ENCODE data around the gene BRINP2. TPM values are rescaled to one million over a fixed set of nuclear protein-coding genes. Genes with fewer than 3 reads are reported as not detected.

The BRINP2 gene
- total and polyA plus RNA-seq, 4 donors: 0.04 to 0.15 (median 0.05) TPM

DNA sequence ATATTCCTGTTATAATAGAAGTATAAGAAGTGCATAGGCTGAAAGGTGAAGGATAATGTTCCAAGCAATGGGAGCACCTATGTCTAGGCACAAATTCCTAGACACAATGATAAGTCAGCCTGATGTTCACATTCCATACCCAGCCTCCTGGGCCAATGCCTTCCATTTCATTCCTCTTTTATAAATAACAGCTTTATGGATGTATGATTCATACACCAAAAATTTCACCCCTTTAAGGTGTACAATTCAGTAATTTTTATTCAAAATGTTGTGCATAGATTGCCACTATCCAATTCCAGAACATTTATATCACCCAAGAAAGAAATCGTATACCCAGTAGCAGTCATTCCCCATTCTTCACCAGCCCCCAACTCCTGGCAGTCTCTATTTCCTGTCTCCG, 118.8 kb downstream of the BRINP2 start:
- Histone ChIP-seq H3K27ac (ENCODE audit: low read depth in 1 of 2, low read length in 1 of 2) (no peak overlapping the region), H3K4me3 (no peak overlapping the region), H3K4me1 (ENCODE audit: control insufficient read depth in 5 of 5, insufficient read depth in 5 of 5, low read length in 5 of 5) (peaks cover 0 to 20% (median 9%) of the 10 kb centered on the region in 5 donors), H3K27me3 (ENCODE audit: control insufficient read depth in 3 of 3, insufficient read depth in 3 of 3, low read length in 2 of 3) (no peaks in the 10 kb centered on the region), H3K36me3 (ENCODE audit: control insufficient read depth in 4 of 4, insufficient read depth in 4 of 4, low read length in 4 of 4) (no peaks in the 10 kb centered on the region), H3K9me3 (ENCODE audit: control insufficient read depth in 4 of 4, insufficient read depth in 3 of 4, low read length in 3 of 4) (no peaks in the 10 kb centered on the region), H3K9ac (ENCODE audit: insufficient read depth in 1 of 2, low read length in 2 of 2) (no peak overlapping the region)
- no peak for ATAC-seq (ENCODE audit: insufficient read depth, low FRiP score)
- DNase-seq: no peak
- TF ChIP-seq, protein P1, sequence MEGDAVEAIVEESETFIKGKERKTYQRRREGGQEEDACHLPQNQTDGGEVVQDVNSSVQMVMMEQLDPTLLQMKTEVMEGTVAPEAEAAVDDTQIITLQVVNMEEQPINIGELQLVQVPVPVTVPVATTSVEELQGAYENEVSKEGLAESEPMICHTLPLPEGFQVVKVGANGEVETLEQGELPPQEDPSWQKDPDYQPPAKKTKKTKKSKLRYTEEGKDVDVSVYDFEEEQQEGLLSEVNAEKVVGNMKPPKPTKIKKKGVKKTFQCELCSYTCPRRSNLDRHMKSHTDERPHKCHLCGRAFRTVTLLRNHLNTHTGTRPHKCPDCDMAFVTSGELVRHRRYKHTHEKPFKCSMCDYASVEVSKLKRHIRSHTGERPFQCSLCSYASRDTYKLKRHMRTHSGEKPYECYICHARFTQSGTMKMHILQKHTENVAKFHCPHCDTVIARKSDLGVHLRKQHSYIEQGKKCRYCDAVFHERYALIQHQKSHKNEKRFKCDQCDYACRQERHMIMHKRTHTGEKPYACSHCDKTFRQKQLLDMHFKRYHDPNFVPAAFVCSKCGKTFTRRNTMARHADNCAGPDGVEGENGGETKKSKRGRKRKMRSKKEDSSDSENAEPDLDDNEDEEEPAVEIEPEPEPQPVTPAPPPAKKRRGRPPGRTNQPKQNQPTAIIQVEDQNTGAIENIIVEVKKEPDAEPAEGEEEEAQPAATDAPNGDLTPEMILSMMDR (IDR thresholded peaks at IDR 0.05; ENCODE audit: control extremely low read depth, extremely low read depth): no peak
- 72 to 89% methylated on average over 2 of the region's 2 CpGs for WGBS, 2 donors

- Histone ChIP-seq H3K36me3 (ENCODE audit: control insufficient read depth in 4 of 4, insufficient read depth in 4 of 4, low read length in 4 of 4) (no peaks in the 10 kb centered on the region), H3K9ac (ENCODE audit: insufficient read depth in 1 of 2, low read length in 2 of 2) (no peak overlapping the region), H3K4me3 (no peak overlapping the region), H3K27ac (ENCODE audit: low read depth in 1 of 2, low read length in 1 of 2) (no peak overlapping the region), H3K27me3 (ENCODE audit: control insufficient read depth in 3 of 3, insufficient read depth in 3 of 3, low read length in 2 of 3) (no peaks in the 10 kb centered on the region), H3K4me1 (ENCODE audit: control insufficient read depth in 5 of 5, insufficient read depth in 5 of 5, low read length in 5 of 5) (peaks cover 0 to 6% (median 5%) of the 10 kb centered on the region in 5 donors), H3K9me3 (ENCODE audit: control insufficient read depth in 4 of 4, insufficient read depth in 3 of 4, low read length in 3 of 4) (no peaks in the 10 kb centered on the region)
- WGBS, 2 donors: 90 to 97% methylated on average over 1 of the region's 1 CpG
- ATAC-seq (ENCODE audit: insufficient read depth, low FRiP score) (no peak), DNase-seq (no peak)
- TF ChIP-seq, protein P1 (IDR thresholded peaks at IDR 0.05; ENCODE audit: control extremely low read depth, extremely low read depth): no peak
Measured at GRCh38 chr1:177300431-177300830, 129.7 kb downstream of the BRINP2 start.

DNA sequence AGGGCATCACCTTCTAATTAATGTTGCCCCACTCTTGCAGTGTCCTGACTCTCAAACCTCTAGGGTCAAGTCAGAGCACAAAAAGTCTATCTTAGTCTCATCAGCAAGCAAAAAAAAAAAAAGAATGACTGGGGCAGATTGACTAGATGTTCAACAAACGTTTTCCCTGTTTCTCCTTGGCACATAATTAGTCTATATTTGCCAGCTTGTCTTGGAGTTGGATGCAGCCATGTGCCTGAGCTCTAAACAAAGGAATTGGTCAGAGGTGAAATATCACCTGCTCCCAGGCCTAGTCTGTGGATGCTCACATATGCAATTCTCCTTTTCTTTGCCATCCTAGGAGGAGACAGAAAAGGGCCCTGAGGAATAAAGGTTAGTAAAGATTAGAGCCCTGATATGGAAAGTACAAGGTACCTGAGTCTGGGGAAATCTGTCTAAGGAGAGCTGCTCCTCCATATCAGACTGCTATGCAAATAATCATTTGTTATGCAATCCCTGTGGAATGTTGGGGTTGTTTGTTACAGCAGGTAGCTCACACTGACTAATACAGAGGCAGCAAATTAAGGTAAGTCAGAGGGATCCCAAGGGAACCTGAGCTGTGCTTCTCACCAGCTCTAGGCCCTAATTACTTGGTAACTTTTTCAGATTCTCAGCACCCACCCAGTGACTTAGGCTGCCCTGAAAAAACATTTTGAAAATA, 130.8 kb downstream of the BRINP2 start:
- ATAC-seq (ENCODE audit: insufficient read depth, low FRiP score) (no peak), DNase-seq (no peak)
- Histone ChIP-seq H3K9ac (ENCODE audit: insufficient read depth in 1 of 2, low read length in 2 of 2) (no peak overlapping the region), H3K36me3 (ENCODE audit: control insufficient read depth in 4 of 4, insufficient read depth in 4 of 4, low read length in 4 of 4) (no peaks in the 10 kb centered on the region), H3K27me3 (ENCODE audit: control insufficient read depth in 3 of 3, insufficient read depth in 3 of 3, low read length in 2 of 3) (no peaks in the 10 kb centered on the region), H3K9me3 (ENCODE audit: control insufficient read depth in 4 of 4, insufficient read depth in 3 of 4, low read length in 3 of 4) (no peaks in the 10 kb centered on the region), H3K27ac (ENCODE audit: low read depth in 1 of 2, low read length in 1 of 2) (no peak overlapping the region), H3K4me3 (no peak overlapping the region), H3K4me1 (ENCODE audit: control insufficient read depth in 5 of 5, insufficient read depth in 5 of 5, low read length in 5 of 5) (peaks cover 0 to 7% (median 6%) of the 10 kb centered on the region in 5 donors)
- WGBS, 2 donors: 31 to 60% methylated on average over 1 of the region's 1 CpG
- TF ChIP-seq, protein P1 (IDR thresholded peaks at IDR 0.05; ENCODE audit: control extremely low read depth, extremely low read depth): no peak

Measured in lung (tissue), 12 donors.